Endodermal cell (in vitro differentiated cells): ENCODE results near the gene GPR18. TPM values are rescaled to one million over a fixed set of nuclear protein-coding genes. Genes with fewer than 3 reads are reported as not detected.

Experiments used
- DNase-seq: peaks from one replicate; pipeline ENCODE4 v3.0.0-alpha.2; 2017
- H3K27ac ChIP-seq: 2 replicates; pipeline ENCODE4 v1.5.1; 2013; ENCODE audit warnings: mild to moderate bottlenecking, low read depth, low read length, moderate library complexity
- H3K27me3 ChIP-seq: 2 replicates; pipeline ENCODE4 v1.6.1; 2013; ENCODE audit warnings: mild to moderate bottlenecking, low read length, moderate library complexity; ENCODE audit not compliant: insufficient read depth, control insufficient read depth, poor library complexity, severe bottlenecking
- H3K36me3 ChIP-seq: 2 replicates; pipeline ENCODE4 v1.7.0; 2013; ENCODE audit warnings: mild to moderate bottlenecking, low read length, moderate library complexity; ENCODE audit not compliant: control insufficient read depth, insufficient read depth
- H3K4me1 ChIP-seq: one replicate; pipeline ENCODE4 v1.7.0; 2013; ENCODE audit warnings: low read length; ENCODE audit not compliant: control insufficient read depth, insufficient read depth
- H3K4me3 ChIP-seq: 2 replicates; pipeline ENCODE4 v1.5.1; 2013; ENCODE audit warnings: mild to moderate bottlenecking, low read length, moderate library complexity
- H3K9ac ChIP-seq: 2 replicates; pipeline ENCODE4 v1.6.1; 2013; ENCODE audit warnings: mild to moderate bottlenecking, low read length, moderate library complexity; ENCODE audit not compliant: poor library complexity, severe bottlenecking; ENCODE audit errors: extremely low read depth
- H3K9me3 ChIP-seq: 2 replicates; pipeline ENCODE4 v1.6.1; 2013; ENCODE audit warnings: mild to moderate bottlenecking, low read length, moderate library complexity; ENCODE audit not compliant: control insufficient read depth
- H3K27ac Mint-ChIP-seq: 2 replicates; pipeline ENCODE4 v1.8.0; 2020; ENCODE audit warnings: mixed read lengths
- H3K27me3 Mint-ChIP-seq: 2 replicates; pipeline ENCODE4 v1.8.0; 2021; ENCODE audit warnings: mild to moderate bottlenecking, mixed read lengths; ENCODE audit not compliant: insufficient read depth
- H3K36me3 Mint-ChIP-seq: 2 replicates; pipeline ENCODE4 v1.8.0; 2020; ENCODE audit warnings: low read depth, mixed read lengths
- H3K4me1 Mint-ChIP-seq: 2 replicates; pipeline ENCODE4 v1.8.0; 2020; ENCODE audit warnings: mixed read lengths
- H3K4me3 Mint-ChIP-seq: 2 replicates; pipeline ENCODE4 v1.8.0; 2020; ENCODE audit warnings: mild to moderate bottlenecking, moderate library complexity, mixed read lengths
- H3K9me3 Mint-ChIP-seq: 2 replicates; pipeline ENCODE4 v1.8.0; 2020; ENCODE audit warnings: mild to moderate bottlenecking, mixed read lengths
- CTCF ChIP-seq: fragments of 200-600 bp; sonication (generic); conservative IDR thresholded peaks from 2 replicates; pipeline ENCODE4 v1.5.0; 2021; ENCODE audit warnings: antibody characterized with exemption, mild to moderate bottlenecking
- WGBS, 2 experiments: methylation state at CpG; one replicate each; pipeline versions ENCODE4 v1.1.5 to v1.1.7; 2013; ENCODE audit warnings: missing lambda C conversion rate in 2 of 2, mixed read lengths in 1 of 2; ENCODE audit not compliant: insufficient coverage in 1 of 2, insufficient read length in 1 of 2; 5-methylcytosine and 5-hydroxymethylcytosine counted together
- total RNA-seq, 2 donors: library from RNA; stranded (reverse); fragmentation: NEBNext Ultra II Directional in 1 of 2; extraction: Animal tissue kit (Norgen Biotek cat#: 25700) in 1 of 2; gene quantifications; 2 replicates in 1 of 2; 3 replicates in 1 of 2; pipeline ENCODE4 v1.2.1, GENCODE V29; 2021

The GPR18 gene
- total RNA-seq, 2 donors from 2014 or later, result not detected

- no peak for TF ChIP-seq CTCF
- Histone ChIP-seq H3K27me3 (no peaks in the 10 kb centered on the region), H3K4me1 (peaks cover 21% of the 10 kb centered on the region), H3K9me3 (no peaks in the 10 kb centered on the region), H3K27ac (no peak overlapping the region), H3K36me3 (peaks cover 17% of the 10 kb centered on the region), H3K9ac (no peak overlapping the region), H3K4me3 (no peak overlapping the region)
- WGBS, 2 experiments, result 94% methylated on average over 2 to 3 of the region's 3 CpGs
- peaks cover 55% of the 10 kb centered on the region for H3K4me1 Mint-ChIP-seq
- peak overlapping the region; percentile 76 for H3K27ac Mint-ChIP-seq
- H3K9me3 Mint-ChIP-seq, result no peaks in the 10 kb centered on the region
- no peak overlapping the region for H3K4me3 Mint-ChIP-seq
- no peaks in the 10 kb centered on the region for H3K27me3 Mint-ChIP-seq
- DNase-seq, result peak; percentile 28
- peaks cover 24% of the 10 kb centered on the region for H3K36me3 Mint-ChIP-seq
These were observed 50.0 kb downstream of the GPR18 start for GRCh38 chr13:99208185-99208584.

- Mint-ChIP-seq H3K36me3 (peaks cover 21% of the 10 kb centered on the region), H3K4me3 (no peak overlapping the region), H3K27ac (no peak overlapping the region), H3K4me1 (peaks cover 59% of the 10 kb centered on the region), H3K27me3 (no peaks in the 10 kb centered on the region), H3K9me3 (no peaks in the 10 kb centered on the region)
- Histone ChIP-seq H3K4me3 (no peak overlapping the region), H3K27ac (no peak overlapping the region), H3K36me3 (peaks cover 12% of the 10 kb centered on the region), H3K9me3 (no peaks in the 10 kb centered on the region), H3K9ac (no peak overlapping the region), H3K4me1 (peaks cover 22% of the 10 kb centered on the region), H3K27me3 (no peaks in the 10 kb centered on the region)
- TF ChIP-seq CTCF, result no peak
- 97 to 100% methylated on average over 4 to 6 of the region's 7 CpGs for WGBS, 2 experiments
- DNase-seq, result peak; percentile 28
These were observed 50.7 kb downstream of the GPR18 start for GRCh38 chr13:99207511-99207910.

GRCh38 chr13:99206873-99207272, 51.3 kb downstream of the GPR18 start:
- Mint-ChIP-seq H3K4me1 (peaks cover 65% of the 10 kb centered on the region), H3K27me3 (no peaks in the 10 kb centered on the region), H3K4me3 (no peak overlapping the region), H3K27ac (peak overlapping the region; percentile 26), H3K36me3 (peaks cover 17% of the 10 kb centered on the region), H3K9me3 (no peaks in the 10 kb centered on the region)
- peak; percentile 13 for DNase-seq
- peaks cover 16% of the 10 kb centered on the region for H3K36me3 ChIP-seq
- TF ChIP-seq CTCF, result no peak
- H3K4me3 ChIP-seq, result peak overlapping the region; percentile 51
- no peak overlapping the region for H3K9ac ChIP-seq
- no peak overlapping the region for H3K27ac ChIP-seq
- WGBS, 2 experiments, result 89 to 96% methylated on average over 3 to 5 of the region's 5 CpGs
- H3K9me3 ChIP-seq, result no peaks in the 10 kb centered on the region
- peaks cover 22% of the 10 kb centered on the region for H3K4me1 ChIP-seq
- H3K27me3 ChIP-seq, result no peaks in the 10 kb centered on the region
